Measurements from ENCODE around the gene SMG9. TPM values are rescaled to one million over a fixed set of nuclear protein-coding genes. Genes with fewer than 3 reads are reported as not detected.

SMG9 gene
- total and polyA plus RNA-seq, 2 of the 13 experiments (the other 11 are each of a cell fraction or from before 2014, with no cell fraction given): 16.1 to 18.7 TPM

DNA sequence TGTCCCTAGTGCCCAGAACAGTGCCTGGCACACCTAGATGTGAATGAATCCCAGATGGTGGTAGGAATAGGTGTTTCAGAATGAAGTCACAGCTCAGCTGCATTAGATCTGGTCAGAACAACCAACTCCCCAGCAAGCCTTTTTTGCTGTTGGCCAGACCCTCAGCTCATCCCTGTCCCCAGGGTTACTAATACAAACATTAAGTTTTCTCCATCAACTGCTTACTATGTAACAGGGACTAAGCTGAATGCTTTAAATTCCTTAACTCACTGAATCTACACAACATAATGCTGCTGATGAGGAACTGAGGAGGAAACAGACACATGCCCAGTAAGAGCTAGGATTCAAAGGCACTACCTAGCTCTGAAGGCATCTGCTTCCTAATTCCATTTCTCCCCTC, 18.8 kb downstream of the SMG9 start (continued):
- TF ChIP-seq ZXDC (CRISPR knock-in tag; IDR thresholded peaks at IDR 0.05): no peak
- TF ChIP-seq SATB2 (CRISPR knock-in tag; IDR thresholded peaks at IDR 0.05): no peak
- TF ChIP-seq MZF1 (CRISPR knock-in tag; IDR thresholded peaks at IDR 0.05; ENCODE audit: borderline replicate concordance): no peak

DNA sequence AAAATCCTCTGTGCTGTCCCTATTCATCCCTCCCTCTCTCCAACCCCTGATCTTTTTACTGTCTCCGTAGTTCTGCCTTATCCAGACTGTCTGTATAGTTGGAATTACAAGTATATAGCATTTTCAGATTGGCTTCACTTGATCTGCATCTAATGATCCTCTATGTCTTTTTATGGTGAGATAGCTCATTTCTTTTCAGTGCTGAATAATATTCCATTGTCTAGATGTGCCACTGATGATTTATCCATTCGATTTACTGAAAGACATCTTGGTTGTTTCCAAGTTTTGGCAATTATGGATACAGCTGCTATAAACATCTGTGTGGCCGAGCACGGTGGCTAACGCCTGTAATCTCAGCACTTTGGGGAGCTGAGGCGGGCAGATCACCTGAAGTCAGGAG, 19.7 kb downstream of the SMG9 start:
- Histone ChIP-seq H4K20me1 (ENCODE audit: insufficient read depth, low read length) (no peaks in the 10 kb centered on the region), H3K27ac (ENCODE audit: extremely low read length, insufficient read depth, low read length) (no peak overlapping the region), H3K9ac (ENCODE audit: insufficient read depth, low read depth, low read length) (no peak overlapping the region), H3K27me3 (ENCODE audit: control insufficient read depth in 1 of 2, insufficient read depth in 2 of 2, low read length in 2 of 2) (no peaks in the 10 kb centered on the region), H3K9me3 (ENCODE audit: low read length) (no peaks in the 10 kb centered on the region), H2AFZ (ENCODE audit: low read length) (no peak overlapping the region), H3K79me2 (ENCODE audit: insufficient read depth, low read length) (no peaks in the 10 kb centered on the region), H3K4me2 (ENCODE audit: low read depth, low read length) (no peak overlapping the region), H3K36me3 (replicated peaks in 1 of 2; ENCODE audit: control insufficient read depth in 1 of 2, insufficient read depth in 2 of 2, low read length in 2 of 2) (peaks cover 26 to 75% of the 10 kb centered on the region in 2 experiments), H3K4me3 (replicated peaks in 1 of 3; ENCODE audit: insufficient read depth in 1 of 3, low read depth in 2 of 3, low read length in 3 of 3) (no peak overlapping the region), H3K4me1 (ENCODE audit: insufficient read depth, low read length) (no peaks in the 10 kb centered on the region)
- ChIA-PET CTCF (ENCODE audit: low intra/inter-chr PET ratio, low total read pairs) (no interaction called here), POLR2A (no interaction called here)
- intact Hi-C loops (cut with micrococcal nuclease; ENCODE audit: unreplicated experiment): no loop called here
- WGBS (ENCODE audit: low lambda C conversion rate): 99% methylated on average over 6 of the region's 6 CpGs
- FAIRE-seq: no peak
- DNase-seq (ENCODE audit: low spot score): no peak
- ATAC-seq: no peak
- BruUV-seq (replicated peaks): no TSS peak
- in situ Hi-C loops (cut with HindIII; ENCODE audit: extremely low pct_ligation_motif_present, low pct_unique_long_range_greater_than_20kb): no loop called here
- no peak for TF ChIP-seq GABPB1 (CRISPR knock-in tag; IDR thresholded peaks at IDR 0.05)
- TF ChIP-seq ZFP62 (CRISPR knock-in tag; IDR thresholded peaks at IDR 0.05): no peak
- TF ChIP-seq TOE1 (CRISPR knock-in tag; IDR thresholded peaks at IDR 0.05): no peak
- no peak for TF ChIP-seq SNAPC4 (CRISPR knock-in tag; IDR thresholded peaks at IDR 0.05)
- no peak for TF ChIP-seq MIXL1 (CRISPR knock-in tag; IDR thresholded peaks at IDR 0.05)
- TF ChIP-seq ZNF724P (CRISPR knock-in tag; IDR thresholded peaks at IDR 0.05; ENCODE audit: borderline replicate concordance): no peak
- TF ChIP-seq ZNF510 (CRISPR knock-in tag; IDR thresholded peaks at IDR 0.05; ENCODE audit: low read depth): no peak
- TF ChIP-seq, protein P1, sequence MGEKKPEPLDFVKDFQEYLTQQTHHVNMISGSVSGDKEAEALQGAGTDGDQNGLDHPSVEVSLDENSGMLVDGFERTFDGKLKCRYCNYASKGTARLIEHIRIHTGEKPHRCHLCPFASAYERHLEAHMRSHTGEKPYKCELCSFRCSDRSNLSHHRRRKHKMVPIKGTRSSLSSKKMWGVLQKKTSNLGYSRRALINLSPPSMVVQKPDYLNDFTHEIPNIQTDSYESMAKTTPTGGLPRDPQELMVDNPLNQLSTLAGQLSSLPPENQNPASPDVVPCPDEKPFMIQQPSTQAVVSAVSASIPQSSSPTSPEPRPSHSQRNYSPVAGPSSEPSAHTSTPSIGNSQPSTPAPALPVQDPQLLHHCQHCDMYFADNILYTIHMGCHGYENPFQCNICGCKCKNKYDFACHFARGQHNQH (CRISPR knock-in tag; IDR thresholded peaks at IDR 0.05): no peak
- TF ChIP-seq, protein P2, sequence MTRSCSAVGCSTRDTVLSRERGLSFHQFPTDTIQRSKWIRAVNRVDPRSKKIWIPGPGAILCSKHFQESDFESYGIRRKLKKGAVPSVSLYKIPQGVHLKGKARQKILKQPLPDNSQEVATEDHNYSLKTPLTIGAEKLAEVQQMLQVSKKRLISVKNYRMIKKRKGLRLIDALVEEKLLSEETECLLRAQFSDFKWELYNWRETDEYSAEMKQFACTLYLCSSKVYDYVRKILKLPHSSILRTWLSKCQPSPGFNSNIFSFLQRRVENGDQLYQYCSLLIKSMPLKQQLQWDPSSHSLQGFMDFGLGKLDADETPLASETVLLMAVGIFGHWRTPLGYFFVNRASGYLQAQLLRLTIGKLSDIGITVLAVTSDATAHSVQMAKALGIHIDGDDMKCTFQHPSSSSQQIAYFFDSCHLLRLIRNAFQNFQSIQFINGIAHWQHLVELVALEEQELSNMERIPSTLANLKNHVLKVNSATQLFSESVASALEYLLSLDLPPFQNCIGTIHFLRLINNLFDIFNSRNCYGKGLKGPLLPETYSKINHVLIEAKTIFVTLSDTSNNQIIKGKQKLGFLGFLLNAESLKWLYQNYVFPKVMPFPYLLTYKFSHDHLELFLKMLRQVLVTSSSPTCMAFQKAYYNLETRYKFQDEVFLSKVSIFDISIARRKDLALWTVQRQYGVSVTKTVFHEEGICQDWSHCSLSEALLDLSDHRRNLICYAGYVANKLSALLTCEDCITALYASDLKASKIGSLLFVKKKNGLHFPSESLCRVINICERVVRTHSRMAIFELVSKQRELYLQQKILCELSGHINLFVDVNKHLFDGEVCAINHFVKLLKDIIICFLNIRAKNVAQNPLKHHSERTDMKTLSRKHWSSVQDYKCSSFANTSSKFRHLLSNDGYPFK (CRISPR knock-in tag; IDR thresholded peaks at IDR 0.05; ENCODE audit: borderline replicate concordance): no peak

All from HepG2 (cell line).